Right cardiac atrium (tissue), 5 donors: ENCODE data around the gene SERPINB11. TPM values are rescaled to one million over a fixed set of nuclear protein-coding genes. Genes with fewer than 3 reads are reported as not detected.
"Not testable (repeated sequence)": the region's sequence is repeated elsewhere in the genome, so short reads cannot be mapped to it uniquely, and the experiment has no call there.

Source experiments
- ATAC-seq, 2 donors: fragments of 200-7000 bp; cut with Tn5 transposase; one replicate each; pipeline versions ENCODE4 v1.8.0 to v1.9.1; 2020; ENCODE audit warnings: moderate library complexity in 2 of 2, mild to moderate bottlenecking in 1 of 2
- DNase-seq, 3 donors: peaks; one replicate each; pipeline ENCODE4 v3.0.0-alpha.2; 2020
- H3K27ac ChIP-seq: one replicate; pipeline ENCODE4 v1.5.1; 2013; ENCODE audit warnings: mild to moderate bottlenecking, low read length, control low read depth, moderate library complexity
- H3K27me3 ChIP-seq: one replicate; pipeline ENCODE4 v1.6.1; 2013; ENCODE audit not compliant: control insufficient read depth, insufficient read depth
- H3K4me1 ChIP-seq: one replicate; pipeline ENCODE4 v1.6.1; 2013; ENCODE audit warnings: low read length; ENCODE audit not compliant: control insufficient read depth, insufficient read depth
- H3K4me3 ChIP-seq: one replicate; pipeline ENCODE4 v1.5.1; 2013; ENCODE audit warnings: low read length, control low read depth
- H3K9me3 ChIP-seq: one replicate; pipeline ENCODE4 v1.6.1; 2013; ENCODE audit warnings: low read length; ENCODE audit not compliant: control insufficient read depth
- WGBS: extraction: QIAGEN DNeasy Blood & Tissue Kit; methylation state at CpG from one replicate; pipeline ENCODE4 v1.1.7; 2013; 5-methylcytosine and 5-hydroxymethylcytosine counted together
- intact Hi-C, 4 donors: fragments of 100-400 bp; cut with DNase I; formaldehyde crosslinking; loops; one replicate each; pipeline versions ENCODE4 v1.11.0 to v1.14.0; 2022 to 2023
- polyA plus RNA-seq: library from polyadenylated mRNA; stranded (reverse); fragments of 200-250 nt; gene quantifications from one replicate; pipeline ENCODE4 v1.2.3, GENCODE V29; 2013
- total RNA-seq, 4 donors: library from RNA; stranded (reverse); fragmentation: NEBNext Ultra II Directional; extraction: Animal tissue kit (Norgen Biotek cat#: 25700); gene quantifications; one replicate each; pipeline ENCODE4 v1.2.1, GENCODE V29; 2021
- donor health status: healthy with polysubstance abuse.
- donor health status: DM: no; HTN: yes; CAD: no.
- donor health status: DM: no; HTN: no; CAD: no.
- donor health status: DM: no; HTN: yes; CAD: no; lungs with severe emphysema.
- donor health status: DM: yes; HTN: yes; CAD: no.

Gene SERPINB11
- total and polyA plus RNA-seq, 5 donors, result not detected

DNA sequence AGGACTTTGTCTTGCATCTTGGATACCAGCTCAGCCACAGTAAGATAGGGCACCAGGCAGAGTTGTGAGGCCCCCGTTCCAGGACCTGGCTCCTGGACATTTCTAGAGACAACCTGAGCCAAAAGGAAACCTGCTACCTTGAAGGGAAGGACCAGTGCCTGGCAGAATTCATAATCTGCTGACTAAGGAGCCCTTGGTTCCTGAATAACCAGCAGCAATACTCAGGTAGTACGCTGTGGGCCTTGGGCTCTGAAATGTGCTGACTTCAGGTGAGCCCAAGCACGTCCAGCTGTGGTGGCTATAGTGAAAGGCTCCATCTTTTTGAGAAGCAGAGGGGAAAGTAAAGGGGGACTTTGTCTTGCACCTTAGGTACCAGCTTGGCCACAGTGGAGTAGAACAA is 28.5 kb downstream of the SERPINB11 start:
- Histone ChIP-seq H3K27ac (no peak overlapping the region), H3K4me1 (no peaks in the 10 kb centered on the region), H3K4me3 (no peak overlapping the region), H3K9me3 (no peaks in the 10 kb centered on the region), H3K27me3 (no peaks in the 10 kb centered on the region)
- intact Hi-C loops, result no loop called here
- DNase-seq (no peak), ATAC-seq (no peak)
- WGBS, result 83% methylated on average over 3 of the region's 3 CpGs

DNA sequence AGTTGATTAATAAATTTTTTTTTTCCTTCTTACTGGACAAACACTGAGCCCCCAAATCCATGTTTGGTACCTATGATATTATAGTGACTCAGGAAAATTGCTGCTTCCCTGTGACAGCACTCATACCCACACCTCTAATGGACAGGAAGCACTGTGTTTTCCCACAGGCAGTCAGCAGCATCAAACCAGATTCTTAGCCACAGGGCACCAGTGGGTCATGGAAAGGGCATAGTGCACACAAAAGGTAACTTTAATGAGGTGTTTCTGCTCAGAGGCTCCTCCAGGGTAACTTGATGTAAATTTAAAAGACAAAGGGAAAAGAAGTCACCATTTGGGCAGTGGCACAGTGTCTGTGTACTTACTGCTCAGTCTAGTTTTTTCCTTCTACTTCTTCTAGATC is 34.1 kb downstream of the SERPINB11 start:
- no peaks in the 10 kb centered on the region for H3K4me1 ChIP-seq
- no peak overlapping the region for H3K4me3 ChIP-seq
- no peaks in the 10 kb centered on the region for H3K27me3 ChIP-seq
- ATAC-seq (no peak), DNase-seq (no peak)
- no peak overlapping the region for H3K27ac ChIP-seq
- intact Hi-C loops, result no loop called here
- no peaks in the 10 kb centered on the region for H3K9me3 ChIP-seq

DNA sequence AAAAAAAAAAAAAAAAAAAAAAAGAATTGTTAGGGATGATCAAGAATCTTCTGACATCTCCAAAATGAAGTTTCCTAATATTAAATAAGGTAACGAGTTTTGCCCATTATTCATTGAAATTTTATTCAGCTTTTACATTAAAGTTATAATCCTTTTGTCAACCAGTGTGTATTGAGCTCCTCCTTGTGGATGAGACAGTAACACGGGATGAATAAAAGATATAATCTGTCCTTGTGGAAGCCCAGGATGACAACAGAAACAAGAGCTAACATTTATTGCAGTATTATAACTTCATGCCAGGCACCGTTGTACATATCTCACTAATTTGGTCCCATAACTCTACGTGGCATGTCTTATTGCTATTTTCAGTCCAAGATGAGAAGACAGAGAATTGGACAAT is 39.0 kb downstream of the SERPINB11 start:
- Histone ChIP-seq H3K27me3 (no peaks in the 10 kb centered on the region), H3K9me3 (no peaks in the 10 kb centered on the region), H3K4me1 (no peaks in the 10 kb centered on the region), H3K4me3 (no peak overlapping the region), H3K27ac (no peak overlapping the region)
- intact Hi-C loops, result no loop called here
- WGBS, result 60% methylated on average over 4 of the region's 4 CpGs
- ATAC-seq (no peak), DNase-seq (no peak)

DNA sequence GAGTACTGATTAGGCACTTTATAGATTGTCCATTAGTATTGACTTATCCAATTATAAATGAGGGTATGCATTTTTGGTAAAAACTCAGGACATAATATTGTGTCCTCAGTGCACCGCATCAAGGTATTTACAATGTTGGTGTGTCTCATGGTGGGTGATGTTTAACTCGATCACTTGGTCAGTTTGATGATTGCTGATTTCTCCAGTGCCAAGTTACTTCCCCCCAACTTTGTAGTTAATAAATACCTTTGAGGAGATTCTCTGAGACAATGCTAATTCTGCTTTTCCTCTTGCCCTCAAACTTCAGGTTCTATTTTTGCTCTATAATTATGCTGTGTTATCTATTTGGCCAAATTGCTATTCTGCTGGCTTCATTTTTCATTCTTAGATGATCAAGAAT is 44.2 kb downstream of the SERPINB11 start:
- H3K27me3 ChIP-seq, result no peaks in the 10 kb centered on the region
- no peaks in the 10 kb centered on the region for H3K9me3 ChIP-seq
- 90% methylated on average over 2 of the region's 2 CpGs for WGBS
- ATAC-seq, result no peak
- no peak overlapping the region for H3K4me3 ChIP-seq
- no peaks in the 10 kb centered on the region for H3K4me1 ChIP-seq
- DNase-seq, result no peak
- H3K27ac ChIP-seq, result no peak overlapping the region
- intact Hi-C loops, result no loop called here

DNA sequence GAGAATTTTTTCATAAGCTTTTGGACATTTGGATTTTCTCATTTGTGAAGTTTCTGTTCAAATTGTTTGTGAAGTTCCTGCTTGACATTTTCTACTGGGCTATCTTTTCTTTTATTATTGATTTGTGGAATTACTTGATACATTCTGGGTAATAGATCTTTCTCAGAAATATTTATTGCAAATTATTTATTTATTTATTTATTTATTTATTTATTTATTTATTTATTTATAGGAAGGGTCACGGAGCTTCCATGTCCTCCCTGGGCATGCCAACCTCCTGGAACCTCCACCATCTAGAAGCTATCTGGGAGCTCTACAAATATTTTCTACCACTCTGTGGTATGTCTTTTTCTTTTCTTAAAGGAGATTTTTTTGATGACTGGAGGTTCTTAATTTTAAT is 46.7 kb downstream of the SERPINB11 start:
- DNase-seq (no peak), ATAC-seq (no peak)
- WGBS, result 67% methylated on average over 1 of the region's 1 CpG
- H3K4me1 ChIP-seq, result no peaks in the 10 kb centered on the region
- H3K27ac ChIP-seq, result no peak overlapping the region
- intact Hi-C loops, result no loop called here
- H3K9me3 ChIP-seq, result no peaks in the 10 kb centered on the region
- H3K4me3 ChIP-seq, result no peak overlapping the region
- H3K27me3 ChIP-seq, result no peaks in the 10 kb centered on the region

DNA sequence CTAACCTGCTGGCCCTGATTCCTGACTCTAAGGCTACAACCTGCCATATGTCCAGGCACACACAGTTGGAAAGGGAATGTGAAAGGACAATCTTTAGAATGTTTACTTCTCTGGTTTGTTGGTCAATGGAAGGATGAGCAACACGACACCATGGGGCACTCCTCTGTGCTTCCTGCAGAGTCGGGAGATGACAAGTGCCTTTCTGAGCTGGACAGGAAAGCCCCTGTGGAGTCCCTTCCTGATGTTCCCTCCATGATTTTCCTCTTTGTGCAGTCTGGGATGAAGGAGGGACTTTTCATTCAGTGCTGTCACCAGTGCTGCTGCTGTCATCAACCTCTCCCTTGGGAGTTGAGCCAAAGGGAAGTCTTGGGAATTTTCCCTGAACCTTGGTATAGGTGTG is 49.9 kb downstream of the SERPINB11 start:
- Histone ChIP-seq H3K4me3 (no peak overlapping the region), H3K9me3 (no peaks in the 10 kb centered on the region), H3K4me1 (no peaks in the 10 kb centered on the region), H3K27me3 (no peaks in the 10 kb centered on the region), H3K27ac (no peak overlapping the region)
- ATAC-seq (no peak), DNase-seq (no peak)
- intact Hi-C loops, result no loop called here
- WGBS, result 70% methylated on average over 2 of the region's 2 CpGs

DNA sequence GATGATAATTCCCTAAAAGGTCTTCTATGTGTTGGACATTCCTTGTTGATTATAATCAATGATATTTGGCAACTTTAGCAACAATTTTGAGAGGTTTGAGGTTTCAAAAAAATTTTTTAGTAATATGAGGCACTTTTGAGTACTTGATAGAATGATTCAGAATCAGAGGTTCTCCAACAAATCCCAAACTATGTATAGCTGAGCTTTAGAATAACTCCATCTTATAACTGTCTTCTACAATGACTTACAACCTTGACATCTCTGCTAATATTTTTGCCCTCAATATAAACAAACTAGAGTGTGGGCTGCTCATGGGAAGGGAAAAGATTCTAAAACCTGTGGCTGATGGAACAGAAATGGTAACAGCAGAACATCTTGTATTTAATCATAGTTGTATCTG is 50.9 kb downstream of the SERPINB11 start:
- intact Hi-C loops, result no loop called here
- DNase-seq (no peak), ATAC-seq (no peak)
- Histone ChIP-seq H3K4me3 (no peak overlapping the region), H3K27me3 (no peaks in the 10 kb centered on the region), H3K27ac (no peak overlapping the region), H3K9me3 (no peaks in the 10 kb centered on the region), H3K4me1 (no peaks in the 10 kb centered on the region)

DNA sequence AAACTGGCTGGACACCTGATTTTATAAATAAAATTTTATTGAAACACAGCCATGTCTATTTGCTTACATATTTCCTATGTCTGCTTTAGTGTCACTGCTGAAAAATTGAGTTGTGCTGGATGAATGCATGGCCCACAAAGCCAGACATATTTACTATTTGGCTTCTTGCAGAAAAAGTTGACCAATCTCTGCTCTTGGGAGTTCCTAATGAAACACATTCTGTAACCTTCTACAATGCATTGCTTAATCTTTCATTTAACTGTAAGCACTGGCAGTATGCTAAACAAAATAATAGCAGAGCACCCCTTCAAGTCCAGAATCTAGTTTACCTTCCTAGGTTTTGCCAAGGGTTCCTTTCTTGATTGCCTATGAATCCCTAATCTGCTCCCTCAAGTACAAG is 54.8 kb downstream of the SERPINB11 start:
- no peak for DNase-seq

DNA sequence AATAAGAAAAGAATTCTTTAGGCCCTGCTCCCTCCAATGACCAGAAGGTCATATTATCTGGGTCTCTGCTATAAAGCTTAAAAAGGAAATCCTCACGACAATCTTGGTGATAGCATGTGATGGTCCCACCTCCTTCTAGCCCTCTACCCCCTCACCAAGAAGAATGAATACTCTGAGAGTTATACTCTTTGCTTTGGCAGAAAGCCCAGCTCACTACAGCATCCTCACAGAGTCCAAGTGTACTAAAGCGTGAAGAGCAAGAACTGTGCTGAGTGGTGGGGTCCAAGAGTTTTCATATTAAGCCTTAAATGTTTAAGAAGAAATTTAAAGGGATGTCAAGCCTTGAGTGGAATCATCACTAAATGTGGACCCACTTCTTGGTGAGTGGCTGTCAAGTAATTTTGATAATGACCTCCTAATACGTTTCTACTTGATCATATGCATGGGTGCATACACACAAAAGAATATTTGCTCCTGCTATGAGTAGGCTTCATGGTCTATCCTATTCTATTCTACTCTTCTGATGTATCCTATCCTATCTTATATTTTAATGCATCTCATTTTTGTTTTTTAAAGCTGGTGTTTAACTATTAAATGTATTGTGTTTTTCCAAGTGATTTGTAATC is 56.0 kb downstream of the SERPINB11 start:
- intact Hi-C loops, result no loop called here
- Histone ChIP-seq H3K27ac (no peak overlapping the region), H3K27me3 (no peaks in the 10 kb centered on the region), H3K9me3 (no peaks in the 10 kb centered on the region), H3K4me3 (no peak overlapping the region), H3K4me1 (no peaks in the 10 kb centered on the region)
- ATAC-seq (no peak), DNase-seq (no peak)
- WGBS, result 46% methylated on average over 3 of the region's 3 CpGs

More for the DNA sequence above, 54.8 kb downstream of the SERPINB11 start:
- H3K9me3 ChIP-seq, result no peaks in the 10 kb centered on the region
- intact Hi-C loops, result no loop called here
- ATAC-seq, result no peak
- no peaks in the 10 kb centered on the region for H3K27me3 ChIP-seq
- H3K27ac ChIP-seq, result no peak overlapping the region
- no peaks in the 10 kb centered on the region for H3K4me1 ChIP-seq
- H3K4me3 ChIP-seq, result no peak overlapping the region

DNA sequence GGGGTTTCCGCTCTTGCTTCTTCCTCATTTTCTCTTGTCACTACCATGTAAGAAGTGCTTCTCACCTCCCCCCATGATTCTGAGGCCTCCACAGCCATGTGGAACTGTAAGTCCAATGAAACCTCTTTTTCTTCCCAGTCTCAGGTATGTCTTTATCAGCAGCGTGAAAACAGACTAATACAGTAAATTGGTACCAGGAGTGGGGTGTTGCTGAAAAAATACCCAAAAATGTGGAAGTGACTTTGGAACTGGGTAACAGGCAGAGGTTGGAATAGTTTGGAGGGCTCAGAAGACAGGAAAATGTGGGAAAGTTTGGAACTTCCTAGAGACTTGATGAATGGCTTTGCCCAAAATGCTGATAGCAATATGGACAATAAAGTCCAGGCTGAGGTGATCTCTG is 57.0 kb downstream of the SERPINB11 start:
- DNase-seq, H3K4me3 ChIP-seq, H3K4me1 ChIP-seq, intact Hi-C loops, H3K9me3 ChIP-seq, H3K27ac ChIP-seq, H3K27me3 ChIP-seq, ATAC-seq: not testable (repeated sequence)
- WGBS, result 93% methylated on average over 2 of the region's 2 CpGs

DNA sequence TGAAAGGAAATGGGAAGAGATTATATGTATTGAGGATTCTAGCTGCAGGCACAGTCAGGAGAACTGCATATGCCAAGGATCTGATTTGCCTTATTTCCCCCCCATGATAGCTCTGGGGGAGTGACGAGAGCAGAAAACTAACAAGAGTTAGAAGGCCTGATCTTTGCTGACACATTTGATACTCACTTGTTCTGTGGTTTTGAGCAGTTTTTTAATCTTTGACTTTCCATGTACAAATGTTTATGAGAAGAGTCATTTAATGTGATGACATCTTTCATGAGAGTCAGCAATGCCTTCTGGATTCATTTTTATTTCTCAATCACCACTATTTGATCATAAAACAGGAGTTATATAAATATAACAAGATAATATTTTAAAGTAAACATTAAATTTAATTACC is 59.8 kb downstream of the SERPINB11 start:
- no peaks in the 10 kb centered on the region for H3K4me1 ChIP-seq
- 69% methylated on average over 1 of the region's 1 CpG for WGBS
- H3K27ac ChIP-seq, result no peak overlapping the region
- H3K27me3 ChIP-seq, result no peaks in the 10 kb centered on the region
- no peak for DNase-seq
- intact Hi-C loops, result no loop called here
- H3K4me3 ChIP-seq, result no peak overlapping the region
- ATAC-seq, result no peak
- no peaks in the 10 kb centered on the region for H3K9me3 ChIP-seq

DNA sequence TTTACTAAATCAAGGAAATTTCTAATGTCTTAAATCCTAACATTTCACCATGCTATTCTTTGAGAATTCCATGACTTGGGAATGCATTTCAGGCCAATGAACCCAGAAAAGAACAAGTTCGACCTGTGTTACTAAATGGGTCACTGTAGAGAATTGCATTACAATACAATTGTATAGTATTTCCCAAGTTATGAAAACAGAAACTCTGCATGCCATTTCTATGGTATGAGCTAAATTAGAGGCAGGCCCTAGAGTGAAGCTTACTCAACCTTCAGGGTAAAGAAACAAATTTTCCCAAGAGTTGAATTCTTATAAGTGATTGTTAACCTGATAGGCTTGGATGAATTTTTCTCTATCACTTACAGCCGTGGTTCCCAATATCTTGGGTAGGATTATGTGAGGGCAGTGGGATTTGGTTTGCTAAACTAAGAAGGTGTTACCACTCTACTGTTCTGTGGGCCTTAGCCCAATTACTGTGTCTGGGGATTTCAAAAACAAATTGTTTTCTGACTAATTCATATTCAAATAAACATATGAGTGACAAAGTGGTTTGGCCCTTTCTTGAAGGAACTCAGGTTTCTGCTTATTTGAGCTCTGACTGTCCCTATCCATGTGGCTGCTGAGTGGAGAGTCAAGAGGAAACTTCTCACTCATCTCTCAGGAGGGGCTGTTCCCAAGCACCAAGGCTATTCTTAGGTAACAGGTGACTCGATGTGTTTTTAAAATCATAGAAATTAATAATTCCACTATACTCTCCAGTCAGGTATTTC is 61.3 kb downstream of the SERPINB11 start:
- H3K27me3 ChIP-seq, result no peaks in the 10 kb centered on the region
- WGBS, result 80% methylated on average over 3 of the region's 3 CpGs
- ATAC-seq, result no peak

More for the DNA sequence above, 61.3 kb downstream of the SERPINB11 start:
- no peak overlapping the region for H3K27ac ChIP-seq
- no peaks in the 10 kb centered on the region for H3K4me1 ChIP-seq
- no peak overlapping the region for H3K4me3 ChIP-seq
- DNase-seq, result no peak
- no peaks in the 10 kb centered on the region for H3K9me3 ChIP-seq
- intact Hi-C loops, result no loop called here
